ENCODE data around the gene SALL4.
A peak's percentile ranks its signal among the peaks of the same experiment; 100 is the strongest.

Gene SALL4

DNA sequence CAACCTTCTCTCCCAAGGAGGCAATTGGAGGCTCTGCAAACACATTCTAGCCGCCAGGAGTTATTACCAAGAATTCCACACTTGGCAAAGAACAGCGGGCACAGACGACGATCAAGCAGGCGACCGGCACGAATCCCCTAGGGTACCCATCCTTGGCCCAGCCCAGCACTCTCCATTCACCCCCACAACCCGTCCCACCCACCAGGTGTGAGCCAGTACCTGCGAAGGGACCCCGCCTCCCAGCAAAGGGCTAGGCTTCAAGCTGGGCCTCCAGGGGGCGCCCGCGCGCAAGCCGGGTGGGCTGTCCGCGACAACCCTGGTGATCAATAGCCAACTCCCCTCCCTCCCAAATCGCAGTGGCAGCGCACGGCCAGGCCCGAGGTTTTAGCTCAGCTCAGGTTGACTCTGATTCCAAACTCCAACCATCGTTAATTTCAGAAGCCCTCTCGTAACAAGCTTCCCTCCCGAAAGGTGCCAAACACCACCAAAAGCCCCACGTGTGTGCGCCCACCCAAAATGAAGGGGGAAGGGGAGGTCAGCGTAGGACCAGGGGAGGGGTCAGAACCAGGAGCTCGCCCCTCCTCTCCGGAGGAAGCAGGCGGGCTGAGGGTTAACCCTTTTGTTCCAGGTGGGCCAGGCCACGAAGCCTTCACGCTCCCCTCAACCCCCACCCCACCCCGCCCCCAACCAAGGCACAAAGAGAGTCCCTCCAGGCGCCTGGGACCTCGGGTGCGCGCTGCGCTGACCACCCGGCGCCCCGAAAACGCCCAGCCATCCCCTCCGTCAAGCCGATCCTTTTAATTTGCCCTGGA is 2.1 kb downstream of the SALL4 start:
- Mint-ChIP-seq H3K27ac (peak overlapping the region; percentile 97), H3K27me3 (ENCODE audit: low read depth, poor library complexity) (no peaks in the 10 kb centered on the region), H3K36me3 (ENCODE audit: low read depth) (peaks cover 6% of the 10 kb centered on the region), H3K9me3 (no peaks in the 10 kb centered on the region), H3K4me3 (peak overlapping the region; percentile 96), H3K4me1 (peaks cover 73% of the 10 kb centered on the region)
- TF ChIP-seq, protein P1, sequence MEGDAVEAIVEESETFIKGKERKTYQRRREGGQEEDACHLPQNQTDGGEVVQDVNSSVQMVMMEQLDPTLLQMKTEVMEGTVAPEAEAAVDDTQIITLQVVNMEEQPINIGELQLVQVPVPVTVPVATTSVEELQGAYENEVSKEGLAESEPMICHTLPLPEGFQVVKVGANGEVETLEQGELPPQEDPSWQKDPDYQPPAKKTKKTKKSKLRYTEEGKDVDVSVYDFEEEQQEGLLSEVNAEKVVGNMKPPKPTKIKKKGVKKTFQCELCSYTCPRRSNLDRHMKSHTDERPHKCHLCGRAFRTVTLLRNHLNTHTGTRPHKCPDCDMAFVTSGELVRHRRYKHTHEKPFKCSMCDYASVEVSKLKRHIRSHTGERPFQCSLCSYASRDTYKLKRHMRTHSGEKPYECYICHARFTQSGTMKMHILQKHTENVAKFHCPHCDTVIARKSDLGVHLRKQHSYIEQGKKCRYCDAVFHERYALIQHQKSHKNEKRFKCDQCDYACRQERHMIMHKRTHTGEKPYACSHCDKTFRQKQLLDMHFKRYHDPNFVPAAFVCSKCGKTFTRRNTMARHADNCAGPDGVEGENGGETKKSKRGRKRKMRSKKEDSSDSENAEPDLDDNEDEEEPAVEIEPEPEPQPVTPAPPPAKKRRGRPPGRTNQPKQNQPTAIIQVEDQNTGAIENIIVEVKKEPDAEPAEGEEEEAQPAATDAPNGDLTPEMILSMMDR (IDR thresholded peaks at IDR 0.05), result peak; percentile 91
- DNase-seq, result peak; percentile 98

DNA sequence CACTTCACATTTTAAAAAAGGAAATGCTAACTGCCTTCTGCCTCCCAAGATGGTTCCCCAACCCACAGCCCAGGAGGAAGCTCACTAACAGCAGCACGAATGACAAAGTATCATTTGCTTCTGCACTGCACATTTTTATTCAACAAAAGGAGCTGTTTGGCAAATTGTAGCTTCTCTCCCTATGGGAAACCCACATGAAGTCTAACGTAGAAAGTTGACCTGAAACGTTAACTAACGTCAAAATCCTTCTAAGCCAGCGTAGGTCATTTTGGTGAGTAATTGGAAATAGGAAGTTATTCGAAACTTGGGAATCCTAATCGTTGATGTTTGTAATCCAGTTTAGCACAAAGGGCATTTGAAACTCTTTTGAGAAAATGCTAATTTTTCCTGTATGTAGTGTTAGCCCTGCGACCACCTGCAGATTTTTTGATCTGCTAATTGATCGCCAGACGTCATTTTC is 2.9 kb downstream of the SALL4 start:
- Mint-ChIP-seq H3K9me3 (no peaks in the 10 kb centered on the region), H3K4me1 (peaks cover 73% of the 10 kb centered on the region), H3K4me3 (peak overlapping the region; percentile 96), H3K36me3 (ENCODE audit: low read depth) (peaks cover 10% of the 10 kb centered on the region), H3K27ac (peak overlapping the region; percentile 97), H3K27me3 (ENCODE audit: low read depth, poor library complexity) (no peaks in the 10 kb centered on the region)
- TF ChIP-seq, protein P1 (IDR thresholded peaks at IDR 0.05), result no peak
- no peak for DNase-seq

DNA sequence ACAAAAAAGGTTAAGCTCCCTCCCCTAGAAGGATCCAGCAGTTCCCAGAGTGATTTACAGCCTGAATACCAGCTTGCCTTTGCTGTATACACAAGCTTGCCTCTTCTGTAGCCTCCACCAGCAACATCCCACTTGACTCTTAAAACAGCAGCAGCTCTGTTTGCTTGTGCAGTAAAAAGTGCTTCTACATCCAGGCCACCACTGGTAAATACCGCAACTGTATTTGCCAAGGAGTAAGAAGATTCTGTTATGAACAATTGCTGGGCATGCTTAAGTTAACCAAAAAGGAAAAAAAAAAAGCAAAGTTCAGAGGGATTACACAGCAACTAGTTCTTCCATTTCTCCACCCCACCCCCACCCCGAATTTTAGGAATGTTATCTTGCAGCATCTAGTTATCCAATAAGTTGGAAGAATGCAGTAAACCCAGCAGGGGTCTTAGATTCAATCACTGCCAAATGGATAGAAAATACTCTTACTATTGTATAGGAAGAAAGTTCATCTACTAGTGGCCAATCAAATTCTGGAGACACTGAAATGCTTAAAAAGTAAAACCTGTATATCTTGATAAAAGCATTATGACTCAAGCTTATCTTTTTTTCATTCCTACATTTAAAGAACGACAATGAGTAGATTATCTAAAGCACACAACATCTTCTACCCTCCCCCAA is 4.8 kb downstream of the SALL4 start:
- no peaks in the 10 kb centered on the region for H3K9me3 Mint-ChIP-seq

DNA sequence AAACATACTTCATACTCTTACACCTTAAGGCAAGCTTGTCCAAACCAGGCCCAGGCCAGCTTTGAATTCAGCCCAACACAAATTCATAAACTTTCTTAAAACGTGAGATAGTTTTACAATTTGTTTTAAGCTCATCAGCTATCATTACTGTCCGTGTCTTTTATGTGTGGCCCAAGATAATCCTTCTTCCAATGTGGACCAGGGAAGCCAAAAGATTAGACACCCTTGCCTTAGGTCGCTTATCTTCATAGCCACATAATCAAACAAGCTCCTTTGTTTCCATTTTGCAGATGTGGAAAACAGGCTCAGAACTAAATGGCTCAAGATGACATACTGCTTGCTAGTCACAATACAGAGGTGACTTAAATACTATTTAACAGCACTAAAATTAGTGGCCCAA is 6.0 kb downstream of the SALL4 start:
- TF ChIP-seq, protein P1 (IDR thresholded peaks at IDR 0.05), result no peak
- Mint-ChIP-seq H3K4me3 (peak overlapping the region; percentile 50), H3K27ac (peak overlapping the region; percentile 97), H3K4me1 (peaks cover 80% of the 10 kb centered on the region), H3K27me3 (ENCODE audit: low read depth, poor library complexity) (no peaks in the 10 kb centered on the region), H3K9me3 (no peaks in the 10 kb centered on the region), H3K36me3 (ENCODE audit: low read depth) (peaks cover 32% of the 10 kb centered on the region)
- no peak for DNase-seq

More for the DNA sequence above, 4.8 kb downstream of the SALL4 start:
- Mint-ChIP-seq H3K27ac (peak overlapping the region; percentile 95), H3K36me3 (ENCODE audit: low read depth) (peaks cover 22% of the 10 kb centered on the region), H3K4me1 (peaks cover 75% of the 10 kb centered on the region), H3K27me3 (ENCODE audit: low read depth, poor library complexity) (no peaks in the 10 kb centered on the region), H3K4me3 (peak overlapping the region; percentile 96)
- peak; percentile 21 for DNase-seq
- TF ChIP-seq, protein P1 (IDR thresholded peaks at IDR 0.05), result no peak

DNA sequence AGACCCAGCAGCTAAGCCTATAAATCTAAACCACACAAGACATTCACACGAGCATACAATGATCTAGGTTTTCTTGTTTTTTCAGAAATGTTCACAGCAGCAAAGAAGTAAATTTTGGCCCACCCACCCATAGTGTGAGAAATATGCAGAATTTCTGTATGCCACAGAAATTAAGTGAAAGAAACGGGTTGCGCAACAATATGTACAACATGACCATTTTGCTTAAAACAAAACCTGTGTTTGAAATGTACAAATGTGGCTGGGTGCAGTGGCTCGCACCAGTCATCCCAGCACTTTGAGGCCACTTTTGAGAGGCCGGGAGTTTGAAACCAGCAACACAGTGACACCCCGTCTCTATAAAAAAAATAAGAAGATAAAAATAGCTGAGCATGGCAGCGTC is 9.4 kb downstream of the SALL4 start:
- Mint-ChIP-seq H3K4me3 (peak overlapping the region; percentile 36), H3K36me3 (ENCODE audit: low read depth) (peaks cover 66% of the 10 kb centered on the region)

More for the DNA sequence above, 9.4 kb downstream of the SALL4 start:
- Mint-ChIP-seq H3K27ac (peak overlapping the region; percentile 96), H3K9me3 (no peaks in the 10 kb centered on the region), H3K27me3 (ENCODE audit: low read depth, poor library complexity) (peaks cover 2% of the 10 kb centered on the region), H3K4me1 (peaks cover 65% of the 10 kb centered on the region)
- TF ChIP-seq, protein P1 (IDR thresholded peaks at IDR 0.05), result no peak
- no peak for DNase-seq

All from nephron progenitor cell (in vitro differentiated cells).